Superior temporal gyrus (tissue), 1 donor: ENCODE measurements around the gene IGFBP5.

Experiments used
- DNase-seq: peaks from one replicate; pipeline ENCODE4 v3.0.0-alpha.2; 2016; ENCODE audit errors: extremely low spot score

Gene IGFBP5

DNA sequence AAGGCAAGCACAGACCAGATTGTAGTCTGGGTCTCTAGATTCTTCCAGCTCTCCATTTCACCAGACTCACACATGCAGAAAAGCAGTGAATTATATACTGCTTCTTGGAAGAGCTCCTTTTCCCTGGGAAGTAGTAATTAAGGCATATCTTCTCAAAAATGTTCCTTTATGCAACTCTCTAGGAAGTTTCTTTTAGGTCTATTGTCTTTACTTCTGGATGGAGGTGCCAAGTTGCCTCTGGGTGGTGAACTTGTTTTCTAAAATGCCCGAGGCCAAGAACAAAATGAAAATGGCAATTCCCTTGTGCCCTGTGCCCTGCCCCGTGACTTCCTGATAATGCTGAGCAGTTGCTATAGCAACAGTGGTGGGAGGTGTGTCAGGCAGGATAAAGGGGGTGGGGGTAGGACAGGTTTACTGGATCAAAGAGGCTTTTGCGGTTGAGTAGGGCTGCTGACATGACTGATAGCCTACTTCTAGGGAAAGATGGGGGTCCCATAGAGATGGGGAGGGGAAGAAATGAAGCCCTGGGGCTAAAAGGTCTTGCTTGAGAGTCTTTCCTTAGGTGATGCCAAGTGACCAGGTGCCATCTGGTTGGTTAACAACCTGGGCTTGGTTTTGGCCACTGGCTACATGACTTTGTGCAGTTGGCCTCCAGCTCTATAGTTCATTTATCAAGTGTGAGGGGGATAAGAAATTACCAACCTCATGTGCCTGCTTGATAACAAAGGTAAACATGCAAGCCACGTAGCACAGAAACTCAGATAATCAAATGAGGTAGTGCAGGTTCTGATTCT lies 50.3 kb downstream of the IGFBP5 start:
- DNase-seq, result no peak

DNA sequence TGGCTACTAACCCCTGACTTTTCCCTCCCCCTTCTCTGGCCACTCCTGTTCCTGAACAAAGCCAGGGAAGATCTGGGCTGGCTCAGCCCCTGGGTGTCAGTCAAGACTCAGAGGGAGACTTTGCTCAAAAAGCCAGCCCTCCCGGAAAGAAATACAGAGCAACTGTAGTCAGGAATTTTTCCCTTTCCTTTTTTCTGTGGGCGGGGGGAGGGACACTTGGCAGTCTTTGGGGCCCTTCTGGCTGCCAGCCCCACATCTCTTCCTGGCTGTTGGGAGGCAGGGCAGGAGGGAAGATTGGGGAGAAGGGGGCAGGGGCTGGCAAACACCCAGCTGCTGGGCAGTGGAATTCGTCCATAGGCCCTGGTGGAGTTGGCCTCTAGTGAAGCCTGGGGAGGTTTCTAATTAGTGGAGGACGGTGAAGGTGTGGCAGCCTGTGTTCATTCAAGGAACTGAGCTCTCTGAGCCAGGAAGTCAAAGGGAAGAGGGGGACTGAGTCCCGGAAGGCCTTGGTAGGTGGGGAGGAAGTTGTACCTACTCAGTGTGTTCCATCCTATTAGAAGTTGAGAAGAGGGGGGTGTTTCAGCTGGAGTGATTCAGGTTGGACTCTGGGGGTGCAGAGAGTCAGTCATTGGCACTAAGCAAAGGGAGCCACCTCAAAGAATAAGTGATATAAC lies 51.2 kb downstream of the IGFBP5 start:
- no peak for DNase-seq

DNA sequence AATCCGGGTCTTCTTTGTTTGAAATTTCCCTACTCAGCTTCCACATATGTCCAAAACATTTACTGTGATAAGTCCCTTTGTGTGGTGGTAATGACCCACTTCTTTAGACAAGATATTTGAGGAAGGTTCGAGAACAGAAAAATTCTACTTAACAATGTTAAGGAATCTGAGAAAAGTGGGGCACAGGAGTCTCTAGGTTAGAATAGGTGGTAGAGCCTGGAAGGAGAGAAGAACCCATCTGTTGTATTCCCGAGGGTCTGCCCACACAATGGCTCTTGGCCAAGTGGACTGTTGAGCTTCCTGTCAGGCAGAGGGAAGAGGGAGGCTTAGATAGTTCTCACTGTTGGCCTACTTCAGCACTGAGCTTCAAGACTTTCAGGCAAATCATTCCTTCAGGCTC lies 57.9 kb downstream of the IGFBP5 start:
- DNase-seq, result no peak

DNA sequence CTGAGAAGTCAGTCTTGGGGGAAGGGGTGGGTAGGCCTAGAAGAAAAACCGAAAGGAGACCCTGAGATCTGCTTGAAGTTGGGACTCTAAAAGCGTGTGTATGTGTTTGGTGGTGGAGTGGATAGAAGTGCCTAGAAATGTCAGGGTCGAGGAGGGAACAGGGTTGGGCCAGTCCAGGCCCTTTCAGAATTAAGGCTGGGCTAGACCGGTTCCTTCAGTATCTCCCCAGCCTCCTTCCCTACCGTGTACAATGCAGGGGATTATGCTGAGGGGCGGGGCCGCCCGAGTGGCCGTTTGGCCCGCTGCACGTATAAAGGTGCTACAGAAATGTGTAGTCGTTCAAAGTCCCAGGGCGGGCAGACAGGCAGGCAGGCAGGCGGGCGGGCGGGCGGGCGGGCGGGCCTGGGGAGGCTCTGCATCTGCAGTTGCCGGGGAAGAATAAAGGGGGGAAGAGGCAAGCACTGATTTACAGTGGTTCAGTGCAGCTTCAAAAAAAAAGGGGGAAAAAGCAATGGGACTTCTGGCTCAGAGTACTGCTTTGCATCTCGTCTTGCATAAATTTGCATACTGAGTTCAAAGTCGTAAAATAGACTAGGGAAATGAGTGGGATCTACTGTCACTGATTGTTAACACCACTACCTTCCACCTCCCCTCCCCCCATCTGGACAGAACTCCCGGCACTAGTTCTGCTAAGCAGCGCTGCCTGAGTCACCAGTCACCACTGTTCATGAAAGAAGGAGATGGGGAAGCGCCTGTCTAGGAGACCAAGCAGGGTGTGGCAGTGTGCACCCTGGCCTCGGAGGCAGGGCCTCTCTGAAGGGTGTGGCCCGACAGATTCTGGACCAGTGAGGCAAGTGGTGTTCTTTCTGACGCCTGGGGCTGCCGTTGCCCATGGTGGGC lies 58.5 kb downstream of the IGFBP5 start:
- peak; percentile 32 for DNase-seq

DNA sequence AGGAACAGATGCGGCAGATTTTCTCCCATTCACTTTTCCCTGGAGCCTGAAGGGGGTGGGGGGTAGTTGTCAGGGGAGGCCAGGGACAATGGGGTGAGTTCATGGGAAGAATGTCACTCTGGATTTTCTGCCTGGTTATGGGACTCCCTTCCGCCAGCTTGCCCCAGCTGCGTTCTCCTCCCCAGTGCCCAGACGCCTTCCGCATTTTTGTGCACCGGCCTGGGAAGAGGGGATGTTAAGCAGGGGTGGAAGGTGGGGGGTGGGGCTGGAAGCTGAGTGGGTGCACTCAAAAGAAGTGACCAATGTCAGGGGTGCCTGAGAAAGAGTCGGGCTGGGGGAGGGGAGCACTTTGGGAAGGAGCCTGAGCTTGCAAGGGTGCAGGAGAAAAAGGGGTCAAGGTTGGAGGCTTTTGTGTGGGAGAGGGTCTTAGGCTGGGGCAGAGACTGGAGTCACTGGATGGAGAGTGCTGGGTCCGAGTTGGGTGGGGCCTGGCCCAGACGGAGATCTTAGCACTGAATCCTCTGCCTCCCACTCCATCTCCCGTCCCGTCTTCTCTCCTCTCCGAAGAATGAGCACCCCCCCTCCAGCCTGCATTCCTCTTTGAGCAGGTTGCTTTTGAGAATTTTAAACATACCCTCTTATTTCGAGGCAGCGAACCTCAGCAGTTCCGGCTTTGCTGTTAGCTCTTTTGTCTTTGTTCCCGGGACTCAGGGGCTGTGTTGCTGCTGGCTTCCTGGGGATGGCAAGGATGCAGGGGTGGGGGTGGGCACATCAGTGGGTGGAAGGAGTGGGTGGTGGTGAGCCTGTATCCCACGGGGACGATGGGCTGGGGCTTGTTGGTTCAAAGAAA lies 59.4 kb downstream of the IGFBP5 start:
- no peak for DNase-seq

DNA sequence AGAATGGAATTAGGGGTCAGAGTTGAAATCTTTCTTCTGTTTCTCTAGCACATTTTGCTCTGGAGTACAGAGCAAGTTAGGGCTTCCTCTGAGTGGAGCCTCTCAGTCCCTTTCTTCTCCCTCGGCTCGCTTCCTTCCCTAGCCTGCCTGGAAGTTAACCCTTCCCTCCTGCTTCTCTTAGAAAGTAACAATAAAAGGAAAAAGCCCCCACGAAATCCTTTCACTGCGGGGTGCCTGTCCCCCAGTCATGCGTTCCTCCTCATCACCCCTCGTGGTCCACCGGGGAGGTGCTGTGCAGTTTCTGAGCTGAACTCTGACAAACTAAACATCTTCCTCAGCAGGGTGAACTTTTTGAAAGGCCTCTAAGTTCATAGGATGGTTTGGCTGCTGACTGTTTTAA lies 60.2 kb downstream of the IGFBP5 start:
- no peak for DNase-seq

DNA sequence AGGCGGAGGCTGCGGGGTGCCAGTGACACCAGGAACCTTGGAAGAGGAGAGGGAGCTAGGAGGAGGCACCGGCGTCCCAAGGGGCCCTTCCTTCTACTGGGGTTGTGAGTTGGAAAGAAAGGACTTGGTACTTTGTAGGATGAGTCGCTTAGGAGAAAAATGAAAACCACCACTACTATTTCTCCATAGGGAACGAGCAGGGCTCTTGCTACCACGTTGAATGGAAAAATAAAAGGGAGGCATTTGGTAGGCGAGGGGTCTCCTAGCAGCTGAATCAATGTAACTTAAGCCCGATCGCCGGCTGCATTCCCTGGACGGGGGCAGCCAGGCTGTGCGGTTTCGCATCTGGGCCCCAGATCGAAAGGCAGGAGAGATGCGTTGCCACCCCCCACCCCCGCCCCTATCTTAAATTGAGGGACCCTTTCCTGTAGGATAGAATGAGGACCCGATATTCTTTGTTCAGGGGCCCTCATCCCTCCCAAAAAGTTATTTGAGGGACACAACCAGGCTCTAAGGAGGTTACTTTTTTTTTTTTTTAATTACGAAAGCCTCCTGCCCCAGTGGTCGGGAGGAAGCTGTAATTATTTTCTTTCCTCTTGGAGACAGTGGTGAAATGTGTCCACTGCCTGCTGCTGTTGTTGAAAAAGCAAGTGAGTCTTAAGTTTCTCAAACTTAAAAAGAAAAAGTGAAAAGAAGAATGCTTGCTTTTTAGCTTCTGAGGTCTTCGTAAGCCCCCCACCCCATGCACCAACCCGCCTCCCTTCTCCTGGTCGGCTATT lies 60.8 kb downstream of the IGFBP5 start:
- no peak for DNase-seq

DNA sequence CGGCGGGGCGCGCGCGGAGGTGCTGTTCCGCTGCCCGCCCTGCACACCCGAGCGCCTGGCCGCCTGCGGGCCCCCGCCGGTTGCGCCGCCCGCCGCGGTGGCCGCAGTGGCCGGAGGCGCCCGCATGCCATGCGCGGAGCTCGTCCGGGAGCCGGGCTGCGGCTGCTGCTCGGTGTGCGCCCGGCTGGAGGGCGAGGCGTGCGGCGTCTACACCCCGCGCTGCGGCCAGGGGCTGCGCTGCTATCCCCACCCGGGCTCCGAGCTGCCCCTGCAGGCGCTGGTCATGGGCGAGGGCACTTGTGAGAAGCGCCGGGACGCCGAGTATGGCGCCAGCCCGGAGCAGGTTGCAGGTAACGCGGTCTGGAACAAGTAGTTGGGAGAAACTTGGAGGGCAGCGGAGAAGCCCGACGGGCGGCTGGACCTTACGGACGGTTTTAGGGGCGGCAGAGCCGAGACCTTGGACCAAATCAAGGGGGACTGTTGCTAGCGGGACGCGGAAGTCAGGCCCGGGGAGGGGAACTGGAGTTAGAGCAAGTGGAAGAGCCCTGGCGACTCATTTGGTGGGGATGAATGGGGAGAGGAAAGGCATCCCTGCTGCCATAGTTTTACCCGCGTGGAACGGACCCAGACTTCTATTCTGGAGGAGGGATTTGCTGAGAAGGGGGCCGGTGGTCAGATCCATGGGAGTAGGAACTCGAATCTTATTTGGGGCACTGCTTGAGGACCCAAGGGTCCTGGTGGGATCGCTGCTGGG lies 61.6 kb downstream of the IGFBP5 start:
- no peak for DNase-seq

DNA sequence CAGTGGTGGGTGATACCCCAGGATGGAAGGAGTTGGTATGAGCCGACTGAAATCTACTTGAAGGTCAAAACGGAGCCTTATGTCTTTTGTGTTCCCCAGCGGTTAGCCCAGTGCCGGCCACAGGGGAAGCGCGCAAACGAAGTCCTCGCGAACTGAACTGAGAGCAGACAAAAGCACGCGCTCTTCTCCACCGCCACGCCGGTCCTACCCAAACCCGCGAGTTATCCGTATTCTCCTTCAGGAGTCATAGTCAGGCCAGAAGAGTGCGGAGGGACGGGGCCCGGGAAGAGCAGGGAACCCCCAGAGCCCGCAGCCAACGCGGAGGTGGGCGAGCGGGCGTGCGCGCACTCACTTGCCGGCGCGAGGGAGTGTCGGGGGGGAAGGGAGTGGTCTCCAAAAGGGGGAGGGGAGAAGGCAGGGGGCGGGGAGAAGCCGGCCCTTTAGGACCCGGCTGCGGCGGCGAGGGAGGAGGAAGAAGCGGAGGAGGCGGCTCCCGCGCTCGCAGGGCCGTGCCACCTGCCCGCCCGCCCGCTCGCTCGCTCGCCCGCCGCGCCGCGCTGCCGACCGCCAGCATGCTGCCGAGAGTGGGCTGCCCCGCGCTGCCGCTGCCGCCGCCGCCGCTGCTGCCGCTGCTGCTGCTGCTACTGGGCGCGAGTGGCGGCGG lies 62.3 kb downstream of the IGFBP5 start, which contains the start of gene IGFBP2:
IGFBP2 (plus strand) TSS at position 469 of the 664 bp plus-strand sequence; CDS start at position 573, 104 bp downstream.
- no peak for DNase-seq

DNA sequence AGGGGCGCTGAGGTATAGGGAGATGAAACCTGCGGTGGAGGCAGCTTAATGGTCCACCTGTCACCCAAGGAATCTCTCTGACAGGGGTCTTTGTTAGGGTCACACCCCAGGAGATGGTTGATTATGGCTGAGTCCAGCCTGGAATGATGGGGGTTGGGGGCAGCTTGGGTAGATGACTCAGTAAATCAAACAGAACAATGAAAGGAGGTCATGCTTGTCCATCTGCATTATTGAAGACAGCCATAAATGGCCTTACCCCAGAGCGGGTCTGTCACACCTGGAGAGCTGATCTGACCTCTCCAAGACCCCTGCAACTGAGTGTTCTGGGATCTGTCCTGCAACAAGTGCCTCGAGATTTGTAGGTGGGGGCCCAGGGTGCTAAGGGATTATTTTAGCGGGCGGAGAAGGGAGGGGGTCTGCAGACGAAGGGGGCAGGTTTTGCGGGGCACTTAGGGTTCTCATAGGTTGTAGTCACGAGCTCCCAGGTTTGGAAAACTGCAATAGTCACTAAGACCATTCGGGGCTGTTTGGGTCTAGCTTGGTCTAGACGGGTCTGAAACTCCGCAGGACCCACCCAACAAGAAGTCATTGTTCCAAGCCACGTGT lies 62.9 kb downstream of the IGFBP5 start:
- DNase-seq, result no peak

DNA sequence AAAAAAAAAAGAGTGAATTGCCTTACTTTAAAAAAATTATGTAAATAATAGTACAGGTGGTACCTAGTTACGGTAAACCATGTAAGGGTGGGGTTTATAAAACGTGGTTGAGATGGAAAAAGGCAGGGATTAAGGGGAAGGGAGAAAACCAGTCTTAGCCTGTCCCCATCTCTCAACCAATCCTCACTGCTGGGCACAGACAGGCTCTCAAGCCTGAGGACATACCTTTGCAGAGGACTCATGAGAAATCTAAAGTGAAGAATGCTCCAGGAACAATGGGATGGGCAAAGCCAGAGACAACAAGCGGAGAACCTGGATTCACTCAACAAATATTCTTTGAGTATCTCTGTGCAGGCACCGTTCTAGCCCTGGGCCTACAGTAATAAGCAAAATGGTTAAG lies 65.6 kb downstream of the IGFBP5 start:
- DNase-seq, result no peak

DNA sequence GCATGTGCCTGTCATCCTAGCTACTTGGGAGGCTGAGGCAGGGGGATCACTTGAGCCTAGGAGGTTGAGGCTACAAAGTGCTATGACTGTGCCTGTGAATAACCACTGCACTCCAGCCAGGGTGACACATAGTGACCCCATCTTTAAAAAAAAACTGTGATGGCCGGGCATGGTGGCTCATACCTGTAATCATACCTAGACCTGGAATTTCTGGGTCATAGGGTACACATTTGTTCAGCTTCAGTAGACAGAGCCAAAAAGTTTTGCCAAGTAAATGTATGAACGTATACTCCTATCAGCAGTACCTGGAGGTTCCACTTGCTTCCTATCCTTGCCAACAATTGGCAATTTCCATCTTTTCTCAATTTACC lies 68.5 kb downstream of the IGFBP5 start:
- DNase-seq, result no peak

DNA sequence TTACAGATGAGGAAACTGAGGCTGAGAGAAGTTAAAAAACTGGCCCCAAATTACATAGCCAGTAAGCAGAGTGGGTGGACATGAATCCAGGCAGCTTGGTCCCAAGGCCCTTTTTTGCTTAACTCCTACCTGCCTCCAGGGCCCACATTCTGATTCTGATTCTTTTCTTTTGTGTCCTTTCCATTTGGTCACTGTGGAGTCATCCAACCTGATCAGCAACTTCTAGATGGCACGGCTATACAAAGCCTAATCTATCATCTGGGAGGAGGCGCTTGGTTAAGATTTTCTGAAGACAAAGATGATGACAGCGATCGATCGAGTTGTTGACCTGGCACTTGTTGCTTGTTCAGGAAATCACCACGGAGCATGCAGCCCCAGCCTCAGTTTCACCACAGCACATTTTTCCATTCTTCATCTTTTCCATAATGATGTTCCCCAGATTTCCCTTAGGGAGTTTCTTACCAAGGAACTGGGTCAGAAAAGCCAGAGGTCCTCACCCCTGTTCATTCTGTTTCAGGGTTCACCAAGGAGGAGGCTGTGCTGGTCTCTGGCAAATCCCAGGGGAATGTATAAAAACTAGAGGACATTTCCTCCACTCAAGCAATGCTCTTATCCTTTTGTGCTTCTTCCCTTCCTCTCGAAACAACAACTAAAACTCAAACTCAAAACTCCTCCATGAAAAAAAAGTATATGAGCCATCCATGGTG lies 69.0 kb downstream of the IGFBP5 start:
- no peak for DNase-seq

DNA sequence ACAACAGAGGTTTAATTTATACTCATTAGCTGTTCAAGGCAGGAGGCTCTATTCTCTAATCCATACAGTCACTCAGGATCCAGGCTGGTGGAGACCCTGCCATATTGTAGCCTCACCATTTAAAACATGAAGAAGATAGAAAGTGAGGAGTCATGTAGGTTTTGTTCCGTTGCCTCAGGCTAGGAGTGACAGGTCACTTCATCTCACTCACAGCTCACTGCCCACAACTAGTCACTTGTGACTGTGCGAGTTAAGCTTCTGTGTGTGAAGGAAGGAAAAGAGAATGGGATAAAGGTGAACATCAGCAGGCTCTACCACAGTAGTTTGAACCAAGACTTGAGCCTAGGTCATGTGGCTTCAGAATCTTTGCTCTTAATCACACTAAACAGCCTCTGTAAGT lies 71.1 kb downstream of the IGFBP5 start:
- no peak for DNase-seq

DNA sequence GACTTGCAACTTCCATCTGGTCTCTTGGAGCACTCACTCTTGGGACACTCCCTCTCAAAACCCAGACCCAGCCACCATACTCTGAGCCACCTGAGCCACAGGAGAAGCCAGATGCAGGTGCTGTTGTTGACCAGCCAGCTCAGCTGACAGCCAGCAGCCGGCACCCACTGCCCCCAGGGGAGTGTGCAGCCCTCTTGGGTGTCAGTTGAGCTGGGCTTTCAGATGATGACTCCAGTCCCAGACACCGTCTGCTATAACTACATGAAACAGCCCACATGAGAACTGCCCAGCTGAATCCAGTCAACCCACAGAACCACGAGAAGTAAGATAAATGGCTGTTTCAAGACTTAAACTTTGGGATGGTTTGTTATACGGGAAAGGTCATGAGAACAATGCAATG lies 72.8 kb downstream of the IGFBP5 start:
- no peak for DNase-seq
